GM12875 (cell line): ENCODE data around the gene COPE.

Source experiments
- H3K4me3 ChIP-seq: one replicate; pipeline ENCODE4 v1.5.1; 2011; ENCODE audit warnings: low read depth, low read length, control low read depth
- TF ChIP-seq, protein P1 (sequence below): IDR thresholded peaks from 2 replicates; pipeline ENCODE4 v1.5.1; 2011; ENCODE audit warnings: low read depth, mild to moderate bottlenecking, control low read depth, inconsistent platforms, low read length, moderate library complexity, borderline replicate concordance; ENCODE audit not compliant: insufficient read depth

COPE gene

DNA sequence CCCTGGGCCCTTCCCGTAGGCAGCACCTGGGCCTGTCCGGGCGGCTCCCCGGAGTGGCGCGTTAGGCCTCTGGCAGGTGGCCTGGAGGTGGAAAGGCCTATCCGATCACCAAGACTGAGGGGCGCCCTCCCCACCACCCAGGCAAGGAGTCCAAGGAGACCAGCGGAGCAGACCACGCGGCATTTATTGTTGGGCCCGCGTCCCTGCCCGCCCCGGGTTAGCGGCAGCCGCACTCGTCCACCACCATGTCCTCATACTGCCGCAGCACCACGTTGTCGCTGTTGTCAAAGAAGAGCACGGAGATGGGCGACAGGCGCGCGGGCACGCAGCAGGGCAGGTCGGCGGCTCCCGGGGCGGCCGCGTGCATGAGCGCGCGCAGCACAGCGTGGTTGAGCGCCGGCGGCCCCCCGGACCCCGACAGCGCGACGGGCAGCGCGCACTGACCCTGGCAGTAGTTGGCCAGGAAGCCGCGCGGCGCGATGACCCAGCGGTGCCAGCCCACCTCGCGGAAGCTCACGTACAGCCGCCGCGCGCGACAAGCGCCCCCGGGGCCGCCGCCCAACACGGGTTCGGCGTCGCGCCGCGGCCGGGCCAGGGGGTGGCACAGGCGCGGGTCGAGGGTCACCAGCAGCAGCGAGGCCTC, 50.7 kb downstream of the COPE start:
- TF ChIP-seq, protein P1, sequence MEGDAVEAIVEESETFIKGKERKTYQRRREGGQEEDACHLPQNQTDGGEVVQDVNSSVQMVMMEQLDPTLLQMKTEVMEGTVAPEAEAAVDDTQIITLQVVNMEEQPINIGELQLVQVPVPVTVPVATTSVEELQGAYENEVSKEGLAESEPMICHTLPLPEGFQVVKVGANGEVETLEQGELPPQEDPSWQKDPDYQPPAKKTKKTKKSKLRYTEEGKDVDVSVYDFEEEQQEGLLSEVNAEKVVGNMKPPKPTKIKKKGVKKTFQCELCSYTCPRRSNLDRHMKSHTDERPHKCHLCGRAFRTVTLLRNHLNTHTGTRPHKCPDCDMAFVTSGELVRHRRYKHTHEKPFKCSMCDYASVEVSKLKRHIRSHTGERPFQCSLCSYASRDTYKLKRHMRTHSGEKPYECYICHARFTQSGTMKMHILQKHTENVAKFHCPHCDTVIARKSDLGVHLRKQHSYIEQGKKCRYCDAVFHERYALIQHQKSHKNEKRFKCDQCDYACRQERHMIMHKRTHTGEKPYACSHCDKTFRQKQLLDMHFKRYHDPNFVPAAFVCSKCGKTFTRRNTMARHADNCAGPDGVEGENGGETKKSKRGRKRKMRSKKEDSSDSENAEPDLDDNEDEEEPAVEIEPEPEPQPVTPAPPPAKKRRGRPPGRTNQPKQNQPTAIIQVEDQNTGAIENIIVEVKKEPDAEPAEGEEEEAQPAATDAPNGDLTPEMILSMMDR = no peak
- H3K4me3 ChIP-seq = no peak overlapping the region

GRCh38 chr19:18867751-18868150, 51.4 kb downstream of the COPE start:
- no peak overlapping the region for H3K4me3 ChIP-seq
- TF ChIP-seq, protein P1 = no peak

DNA sequence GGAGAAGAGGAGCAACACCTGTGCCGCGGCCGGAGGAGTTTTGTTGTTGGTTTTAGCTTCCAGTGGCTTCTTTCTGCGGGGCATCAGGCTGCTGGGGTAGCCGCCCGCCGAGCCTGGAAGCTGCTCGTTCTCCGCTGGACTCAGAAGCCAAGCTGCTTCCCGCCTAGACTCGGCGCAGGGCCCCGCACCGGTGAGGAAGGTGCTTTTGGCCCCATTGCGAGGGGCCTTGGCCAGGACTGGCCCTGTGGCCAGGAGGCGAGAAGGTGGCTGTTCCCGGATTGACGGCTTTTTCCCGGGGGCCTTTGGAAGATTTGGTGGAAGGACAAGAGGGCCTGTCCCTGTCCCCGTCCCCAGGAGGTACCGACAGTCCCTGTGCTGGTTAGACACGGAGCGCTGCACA, 52.0 kb downstream of the COPE start:
- no peak overlapping the region for H3K4me3 ChIP-seq
- TF ChIP-seq, protein P1 = no peak

DNA sequence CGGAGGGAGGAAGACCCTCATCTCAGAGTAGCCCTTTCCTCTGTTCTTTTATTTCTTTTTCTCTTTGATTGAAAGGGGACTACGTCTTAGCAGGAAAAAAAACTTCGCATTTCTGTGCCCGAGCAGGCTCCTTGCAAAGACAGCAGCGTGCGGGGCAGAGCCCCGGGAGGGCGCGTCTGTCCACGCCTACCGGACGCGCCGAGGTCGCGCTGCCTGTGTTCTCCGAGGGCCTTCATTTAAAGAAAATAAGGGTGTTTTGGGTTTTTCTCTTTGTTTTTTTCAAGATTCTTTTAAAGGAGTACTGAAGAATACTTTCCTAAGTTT, 52.4 kb downstream of the COPE start:
- TF ChIP-seq, protein P1 = no peak
- no peak overlapping the region for H3K4me3 ChIP-seq

GRCh38 chr19:18865973-18866799, 53.0 kb downstream of the COPE start:
- TF ChIP-seq, protein P1 = peak; percentile 97
- no peak overlapping the region for H3K4me3 ChIP-seq

- H3K4me3 ChIP-seq = no peak overlapping the region
- TF ChIP-seq, protein P1 = no peak
Observed at GRCh38 chr19:18865106-18865972, 53.8 kb downstream of the COPE start.
